IPS-18a (cell line): ENCODE data around the gene QPCT.

Source experiments
- H3K27ac ChIP-seq: one replicate; pipeline ENCODE4 v1.5.1; 2013; ENCODE audit warnings: low read length
- H3K27me3 ChIP-seq: one replicate; pipeline ENCODE4 v1.6.1; 2013; ENCODE audit warnings: mild to moderate bottlenecking, low read length; ENCODE audit not compliant: control insufficient read depth, insufficient read depth
- H3K36me3 ChIP-seq: one replicate; pipeline ENCODE4 v1.6.1; 2013; ENCODE audit warnings: low read depth, low read length; ENCODE audit not compliant: control insufficient read depth
- H3K4me1 ChIP-seq: one replicate; pipeline ENCODE4 v1.6.1; 2013; ENCODE audit warnings: low read depth, low read length; ENCODE audit not compliant: control insufficient read depth
- H3K4me3 ChIP-seq: one replicate; pipeline ENCODE4 v1.5.1; 2013; ENCODE audit warnings: low read length
- H3K9ac ChIP-seq: one replicate; pipeline ENCODE4 v1.6.1; 2013; ENCODE audit warnings: mild to moderate bottlenecking, low read length, moderate library complexity
- H3K9me3 ChIP-seq: one replicate; pipeline ENCODE4 v1.6.1; 2013; ENCODE audit warnings: low read depth, low read length; ENCODE audit not compliant: control insufficient read depth

Gene QPCT

DNA sequence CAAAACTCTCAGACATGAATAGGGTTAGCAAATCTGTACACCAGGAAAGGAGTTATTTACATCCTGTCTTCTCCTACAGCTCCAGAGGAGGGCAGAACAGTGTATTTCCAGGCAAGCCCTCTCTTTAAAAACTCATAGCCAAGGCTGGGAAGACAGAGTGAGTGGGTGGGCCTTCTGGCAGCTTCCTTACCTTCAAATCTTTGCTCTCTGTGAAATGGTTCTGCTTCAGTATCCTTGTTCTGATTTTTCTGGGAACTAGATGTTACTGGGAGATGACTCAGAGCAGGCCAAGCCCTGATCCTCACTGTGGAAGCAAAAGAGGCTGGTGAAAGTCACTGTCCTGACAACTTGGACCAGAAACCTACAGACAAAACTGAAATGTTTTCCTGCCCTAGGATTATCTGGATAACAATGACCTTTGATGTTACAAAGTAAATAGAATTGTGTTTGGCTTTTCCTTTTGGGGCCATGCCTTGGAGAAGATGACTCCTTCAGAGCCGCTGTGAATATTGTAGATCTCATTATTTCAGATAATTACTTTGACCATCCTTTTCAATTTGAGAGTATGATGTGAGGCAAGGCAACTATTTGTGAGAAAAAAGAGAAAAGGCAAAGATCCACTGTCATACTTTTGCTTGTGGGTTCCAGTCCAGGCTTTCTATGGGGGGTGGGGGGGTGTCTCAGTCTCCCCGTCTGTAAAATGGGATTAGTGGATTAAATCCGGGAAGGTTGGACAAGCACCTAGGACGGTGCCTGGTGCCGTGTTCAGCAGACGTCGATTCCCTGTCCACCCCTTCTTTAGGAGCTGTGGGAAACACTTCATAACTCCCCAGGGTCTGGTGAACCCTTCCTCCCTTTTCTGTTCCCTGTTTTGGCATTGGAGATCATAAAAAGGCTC lies 644 bp upstream of the QPCT start:
- Histone ChIP-seq H3K27ac (no peak overlapping the region), H3K4me1 (peaks cover 11% of the 10 kb centered on the region), H3K27me3 (no peaks in the 10 kb centered on the region), H3K4me3 (no peak overlapping the region), H3K36me3 (no peaks in the 10 kb centered on the region), H3K9ac (no peak overlapping the region), H3K9me3 (no peaks in the 10 kb centered on the region)

DNA sequence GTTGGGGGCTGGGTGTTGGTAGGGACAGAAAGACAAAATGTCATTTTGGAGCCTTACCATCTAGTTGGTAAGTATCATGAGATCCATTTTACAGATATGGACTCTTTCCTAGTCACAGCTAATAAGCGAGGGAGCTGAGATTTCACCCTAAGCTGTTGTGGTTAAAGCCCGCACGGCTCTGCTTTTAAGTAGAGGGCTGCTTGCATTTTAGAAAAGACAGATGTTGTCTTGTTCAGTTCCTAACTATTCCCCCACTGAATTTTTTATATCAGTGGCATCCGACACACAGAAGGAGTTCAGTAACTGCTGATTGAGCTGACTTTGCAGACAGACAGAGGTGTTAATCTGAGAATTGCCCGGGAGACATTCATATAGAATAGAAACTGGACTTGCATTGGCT lies 3.7 kb downstream of the QPCT start:
- no peaks in the 10 kb centered on the region for H3K9me3 ChIP-seq
- H3K27ac ChIP-seq: no peak overlapping the region
- H3K4me1 ChIP-seq: peaks cover 30% of the 10 kb centered on the region
- H3K36me3 ChIP-seq: no peaks in the 10 kb centered on the region
- H3K27me3 ChIP-seq: no peaks in the 10 kb centered on the region
- no peak overlapping the region for H3K9ac ChIP-seq
- no peak overlapping the region for H3K4me3 ChIP-seq

DNA sequence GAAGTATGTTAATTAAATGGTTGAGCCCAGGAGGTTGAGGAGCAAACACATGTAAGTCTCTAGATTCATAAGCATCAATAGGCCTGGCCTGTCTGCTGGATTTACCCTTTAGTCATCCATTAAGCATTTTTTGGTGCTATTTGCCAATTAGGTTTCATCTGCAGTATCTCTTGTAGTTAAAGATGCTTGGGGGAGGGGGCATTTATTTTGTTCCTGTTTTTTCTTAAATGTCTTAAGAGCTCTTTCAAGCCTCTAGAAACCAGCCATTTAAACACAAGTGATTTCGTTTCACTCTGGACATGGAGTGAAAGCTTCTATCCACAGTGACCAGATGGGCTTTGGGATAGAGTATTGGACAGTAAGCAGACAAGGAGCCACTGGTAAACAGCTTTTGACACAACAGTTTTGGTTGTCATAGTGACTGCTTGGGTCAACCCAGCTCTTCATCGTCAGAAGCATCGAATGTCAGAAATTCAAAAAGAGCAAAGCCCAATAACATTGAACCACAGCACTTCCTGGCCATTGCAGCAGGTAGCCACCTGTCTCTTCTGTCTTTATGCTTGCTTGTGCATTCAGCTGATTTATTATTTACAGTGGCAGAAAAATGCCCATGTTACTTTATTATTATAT lies 4.9 kb downstream of the QPCT start:
- peak overlapping the region; percentile 44 for H3K27ac ChIP-seq
- H3K36me3 ChIP-seq: no peaks in the 10 kb centered on the region
- no peaks in the 10 kb centered on the region for H3K27me3 ChIP-seq
- H3K4me1 ChIP-seq: peaks cover 26% of the 10 kb centered on the region
- no peak overlapping the region for H3K4me3 ChIP-seq
- no peaks in the 10 kb centered on the region for H3K9me3 ChIP-seq
- peak overlapping the region; percentile 21 for H3K9ac ChIP-seq

DNA sequence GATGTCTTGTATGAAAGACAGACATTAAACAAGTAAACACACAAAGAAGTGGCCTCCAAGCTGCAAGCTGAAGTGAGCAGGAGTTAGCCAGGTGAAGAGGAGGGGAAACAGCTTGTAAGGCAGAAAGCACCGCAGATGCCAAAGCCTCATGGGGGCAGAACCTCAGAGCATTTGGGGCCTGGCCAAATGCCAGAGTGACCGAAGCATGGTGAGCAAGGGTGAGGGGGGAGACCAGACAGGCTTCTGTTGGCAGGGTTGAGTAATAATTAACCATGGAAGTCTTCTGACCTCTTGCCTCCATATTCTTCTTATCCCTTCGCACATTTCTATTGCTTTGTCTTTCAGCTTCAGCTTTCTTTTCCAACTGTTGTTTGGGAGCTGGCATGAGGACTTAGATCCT lies 5.6 kb downstream of the QPCT start:
- H3K27me3 ChIP-seq: no peaks in the 10 kb centered on the region
- H3K36me3 ChIP-seq: no peaks in the 10 kb centered on the region
- H3K4me1 ChIP-seq: peaks cover 26% of the 10 kb centered on the region
- no peak overlapping the region for H3K9ac ChIP-seq
- no peaks in the 10 kb centered on the region for H3K9me3 ChIP-seq
- H3K27ac ChIP-seq: no peak overlapping the region
- H3K4me3 ChIP-seq: no peak overlapping the region

DNA sequence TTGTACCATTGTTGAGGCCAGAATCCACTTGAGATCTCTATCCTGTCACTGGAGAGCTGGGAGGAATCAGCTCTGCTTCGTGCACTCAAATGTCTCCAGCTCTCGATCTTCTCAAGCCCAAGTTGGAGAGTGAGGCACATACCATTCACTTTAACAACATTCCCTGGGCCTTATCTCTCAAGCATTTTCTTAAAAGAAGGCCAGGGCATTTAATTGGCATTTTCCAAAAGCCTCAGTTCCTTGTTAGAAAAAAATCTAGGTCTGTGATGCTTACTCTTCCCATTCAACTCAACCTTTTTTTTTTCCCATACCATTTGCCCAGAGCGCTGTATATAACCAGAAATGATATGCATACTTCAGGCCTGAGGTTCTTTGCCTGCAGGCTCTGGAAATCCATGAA lies 10.1 kb downstream of the QPCT start:
- Histone ChIP-seq H3K27ac (no peak overlapping the region), H3K9ac (no peak overlapping the region), H3K27me3 (no peaks in the 10 kb centered on the region), H3K36me3 (no peaks in the 10 kb centered on the region), H3K4me3 (no peak overlapping the region), H3K4me1 (peaks cover 14% of the 10 kb centered on the region), H3K9me3 (no peaks in the 10 kb centered on the region)

DNA sequence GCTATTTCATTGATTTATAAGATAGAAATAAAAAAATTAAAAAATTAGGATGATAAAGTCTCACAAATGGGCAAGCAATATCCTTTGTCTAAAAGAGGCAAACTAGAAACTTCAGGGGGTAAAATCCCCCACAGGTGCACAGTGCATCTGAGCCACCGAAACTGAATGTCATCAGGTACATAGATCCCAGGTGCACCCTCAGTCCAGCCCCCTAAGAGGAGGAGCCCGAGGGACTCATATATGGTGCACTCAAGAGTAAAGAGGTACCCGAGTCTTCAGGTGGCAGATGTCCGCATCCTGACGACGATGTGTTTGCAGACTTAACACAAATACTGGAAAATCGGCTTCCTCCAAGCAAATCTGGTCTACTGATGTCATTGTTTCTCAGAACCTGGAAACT lies 11.3 kb downstream of the QPCT start:
- Histone ChIP-seq H3K4me1 (peaks cover 2% of the 10 kb centered on the region), H3K36me3 (no peaks in the 10 kb centered on the region), H3K9me3 (no peaks in the 10 kb centered on the region), H3K27ac (no peak overlapping the region), H3K9ac (no peak overlapping the region), H3K4me3 (no peak overlapping the region), H3K27me3 (no peaks in the 10 kb centered on the region)

DNA sequence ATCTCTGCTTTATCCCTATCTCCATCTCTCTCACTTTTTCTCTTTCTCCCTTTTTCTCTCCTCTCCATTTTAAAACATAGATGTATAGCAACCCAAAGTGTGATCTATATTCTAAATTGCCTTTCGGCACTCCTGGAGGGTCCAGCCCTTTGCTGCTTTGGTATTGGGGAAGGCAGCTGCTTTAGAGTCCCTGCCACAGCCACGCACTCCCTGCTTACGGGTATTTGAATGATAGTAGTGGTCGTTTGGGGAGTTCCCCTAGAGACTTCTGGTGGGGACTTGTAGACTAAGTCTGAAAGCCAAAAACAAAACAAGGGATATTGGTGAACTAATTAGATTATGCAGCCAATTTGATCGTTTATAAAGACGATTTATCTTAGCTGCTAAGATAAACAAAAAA lies 11.9 kb downstream of the QPCT start:
- H3K4me3 ChIP-seq: no peak overlapping the region
- peaks cover 2% of the 10 kb centered on the region for H3K4me1 ChIP-seq
- no peak overlapping the region for H3K9ac ChIP-seq
- no peaks in the 10 kb centered on the region for H3K27me3 ChIP-seq
- H3K27ac ChIP-seq: no peak overlapping the region
- H3K9me3 ChIP-seq: no peaks in the 10 kb centered on the region
- H3K36me3 ChIP-seq: no peaks in the 10 kb centered on the region

DNA sequence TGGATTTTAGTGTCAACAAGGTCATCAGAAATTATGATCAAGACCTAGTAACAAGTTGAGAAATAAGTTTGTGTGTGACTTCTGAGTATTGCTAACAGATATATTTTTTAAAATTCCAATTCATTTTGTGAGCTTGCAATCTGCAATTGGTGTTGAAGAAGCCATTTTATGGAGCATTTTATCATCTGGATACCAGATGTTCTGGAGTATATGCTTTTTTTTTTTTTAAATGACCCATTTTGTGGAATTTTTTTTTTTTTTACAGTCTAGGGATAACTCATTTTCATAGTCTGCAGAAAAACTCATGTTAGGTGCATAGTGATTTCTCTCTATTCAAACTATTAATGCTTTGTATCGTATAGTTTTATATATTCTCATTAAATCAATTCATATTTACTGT lies 12.6 kb downstream of the QPCT start:
- Histone ChIP-seq H3K9ac (no peak overlapping the region), H3K4me1 (peaks cover 2% of the 10 kb centered on the region), H3K27ac (no peak overlapping the region), H3K4me3 (no peak overlapping the region), H3K27me3 (no peaks in the 10 kb centered on the region), H3K36me3 (no peaks in the 10 kb centered on the region), H3K9me3 (no peaks in the 10 kb centered on the region)

DNA sequence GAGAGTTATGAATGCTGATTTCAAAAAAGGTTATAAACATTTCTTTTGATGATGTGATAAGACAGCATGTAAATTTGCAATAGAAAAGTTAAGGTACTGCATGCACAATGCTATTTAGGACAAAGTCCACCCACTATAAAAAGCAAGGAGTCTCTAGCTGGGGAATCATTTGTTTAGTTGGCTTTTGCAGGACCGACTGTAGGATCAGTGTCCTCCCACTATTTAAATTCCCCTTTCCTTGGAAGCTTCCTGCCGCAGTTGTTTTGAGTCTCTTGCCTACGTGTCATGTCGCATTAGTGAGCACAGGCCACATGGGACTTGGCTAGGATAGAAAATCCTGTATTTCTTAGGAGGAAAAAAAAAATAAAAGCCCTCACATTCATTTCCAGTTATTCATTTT lies 13.1 kb downstream of the QPCT start:
- Histone ChIP-seq H3K4me3 (no peak overlapping the region), H3K9me3 (no peaks in the 10 kb centered on the region), H3K27me3 (no peaks in the 10 kb centered on the region), H3K9ac (no peak overlapping the region), H3K27ac (no peak overlapping the region), H3K36me3 (no peaks in the 10 kb centered on the region), H3K4me1 (peaks cover 2% of the 10 kb centered on the region)

DNA sequence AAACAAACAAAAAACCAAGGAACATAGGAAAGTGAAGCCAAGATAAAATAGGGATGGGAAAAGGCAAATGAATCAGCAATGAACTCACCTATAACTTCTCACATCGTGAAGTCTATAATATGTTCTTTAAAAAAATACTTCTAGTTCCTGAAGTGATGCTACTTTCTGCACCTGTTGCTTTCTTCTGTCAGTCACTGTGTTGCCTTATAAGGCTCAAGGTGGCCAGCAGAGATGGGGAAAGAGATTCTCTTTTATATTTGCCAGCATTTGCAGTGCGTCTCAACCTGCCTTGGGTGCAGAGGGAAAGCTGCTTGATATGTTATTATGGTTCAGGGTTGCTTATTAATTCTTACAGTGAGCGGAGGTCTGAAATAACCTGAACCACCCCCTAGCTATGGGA lies 14.0 kb downstream of the QPCT start:
- H3K9me3 ChIP-seq: no peaks in the 10 kb centered on the region
- H3K9ac ChIP-seq: no peak overlapping the region
- no peak overlapping the region for H3K27ac ChIP-seq
- H3K27me3 ChIP-seq: no peaks in the 10 kb centered on the region
- no peaks in the 10 kb centered on the region for H3K36me3 ChIP-seq
- peaks cover 2% of the 10 kb centered on the region for H3K4me1 ChIP-seq
- H3K4me3 ChIP-seq: no peak overlapping the region

DNA sequence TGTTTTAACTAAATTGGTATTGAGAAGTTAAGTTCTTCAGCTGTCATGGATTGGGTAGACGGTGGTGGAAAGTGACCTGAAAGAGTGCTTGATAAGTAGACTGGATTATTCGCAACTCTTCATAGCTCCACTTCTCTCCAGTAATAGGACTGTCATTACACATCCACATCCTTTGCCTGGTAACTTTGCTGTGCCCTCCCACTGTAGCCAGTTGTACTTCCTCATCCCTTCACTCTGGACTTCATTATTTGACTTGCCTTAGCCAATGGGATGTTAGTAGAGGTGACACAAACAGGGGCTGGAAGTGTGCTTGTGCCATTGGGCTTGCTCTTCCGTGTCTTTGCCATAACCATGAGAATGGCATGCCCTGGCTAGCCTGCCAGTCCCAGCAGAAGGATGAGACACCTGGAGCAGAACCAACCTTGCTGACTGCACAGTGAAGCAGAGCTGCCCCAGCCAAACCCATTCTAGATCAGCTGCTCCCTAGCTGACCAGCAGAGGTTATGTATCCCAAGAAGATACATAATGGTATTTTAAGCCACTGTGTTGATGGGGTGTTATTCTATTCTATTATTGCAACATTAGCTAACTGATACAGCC lies 16.9 kb downstream of the QPCT start:
- H3K27ac ChIP-seq: no peak overlapping the region
- H3K9me3 ChIP-seq: no peaks in the 10 kb centered on the region
- peaks cover under 1% of the 10 kb centered on the region for H3K4me1 ChIP-seq
- H3K27me3 ChIP-seq: no peaks in the 10 kb centered on the region
- no peaks in the 10 kb centered on the region for H3K36me3 ChIP-seq
- no peak overlapping the region for H3K4me3 ChIP-seq
- H3K9ac ChIP-seq: no peak overlapping the region
